GM23338 (cell line): ENCODE results near the gene TMEM106A. TPM values are rescaled to one million over a fixed set of nuclear protein-coding genes. Genes with fewer than 3 reads are reported as not detected.

Source experiments
- EZH2 ChIP-seq: fragments of 200-600 bp; sonication (generic); IDR thresholded peaks from one replicate; pipeline ENCODE4 v1.8.0; 2017; ENCODE audit warnings: antibody characterized with exemption, mild to moderate bottlenecking, low read depth; ENCODE audit not compliant: unreplicated experiment
- EZH2phosphoT487 ChIP-seq: fragments of 200-600 bp; sonication (generic); IDR thresholded peaks from one replicate; pipeline ENCODE4 v1.8.1; 2018; ENCODE audit warnings: antibody characterized with exemption; ENCODE audit not compliant: unreplicated experiment
- JUNB ChIP-seq: IDR thresholded peaks from one replicate; pipeline ENCODE4 v1.6.1; 2016; ENCODE audit warnings: antibody characterized with exemption; ENCODE audit not compliant: unreplicated experiment
- NANOG ChIP-seq: IDR thresholded peaks from 2 replicates; pipeline ENCODE4 v1.6.1; 2016; ENCODE audit warnings: antibody characterized with exemption, borderline replicate concordance
- POLR2AphosphoS5 ChIP-seq: IDR thresholded peaks from 2 replicates; pipeline ENCODE4 v1.6.1; 2016; ENCODE audit warnings: antibody characterized with exemption, low read depth
- ZNF331 ChIP-seq: fragments of 250-450 bp; sonication (Bioruptor Pico); IDR thresholded peaks from 2 replicates; pipeline ENCODE4 v1.5.0; 2020; ENCODE audit warnings: low read depth, mild to moderate bottlenecking, moderate library complexity
- polyA plus RNA-seq: library from polyadenylated mRNA; unstranded; fragments of >200 nt; fragmentation: Nextera tagmentation; extraction: Ambion mirVana; gene quantifications from 2 replicates; pipeline ENCODE4 v1.2.1, GENCODE V29; 2016
- total RNA-seq: library from RNA; depleted of rRNA; stranded (reverse); fragments of >200 nt; shearing (Covaris generic); gene quantifications from 2 replicates; pipeline ENCODE4 v1.2.3, GENCODE V29; 2014
- TF ChIP-seq, protein P1 (sequence below): fragments of 250-450 bp; sonication (Bioruptor Pico); IDR thresholded peaks from 2 replicates; pipeline ENCODE4 v1.5.0; 2020; ENCODE audit warnings: mild to moderate bottlenecking, moderate library complexity
- TF ChIP-seq, protein P2 (sequence below): IDR thresholded peaks from 2 replicates; pipeline ENCODE4 v1.6.1; 2016; ENCODE audit warnings: antibody characterized with exemption
- TF ChIP-seq, protein P3 (sequence below), 2 experiments: fragments of 200-600 bp in 1 of 2; sonication (generic) in 1 of 2; conservative IDR thresholded peaks; 2 replicates each; pipeline versions ENCODE4 v1.5.1 to v1.6.1; 2016 to 2017; ENCODE audit warnings: antibody characterized with exemption in 2 of 2, low read depth in 2 of 2, mild to moderate bottlenecking in 2 of 2, moderate library complexity in 1 of 2

Gene TMEM106A
- total and polyA plus RNA-seq, 2 experiments from 2014 or later = 1.1 to 1.5 TPM

DNA sequence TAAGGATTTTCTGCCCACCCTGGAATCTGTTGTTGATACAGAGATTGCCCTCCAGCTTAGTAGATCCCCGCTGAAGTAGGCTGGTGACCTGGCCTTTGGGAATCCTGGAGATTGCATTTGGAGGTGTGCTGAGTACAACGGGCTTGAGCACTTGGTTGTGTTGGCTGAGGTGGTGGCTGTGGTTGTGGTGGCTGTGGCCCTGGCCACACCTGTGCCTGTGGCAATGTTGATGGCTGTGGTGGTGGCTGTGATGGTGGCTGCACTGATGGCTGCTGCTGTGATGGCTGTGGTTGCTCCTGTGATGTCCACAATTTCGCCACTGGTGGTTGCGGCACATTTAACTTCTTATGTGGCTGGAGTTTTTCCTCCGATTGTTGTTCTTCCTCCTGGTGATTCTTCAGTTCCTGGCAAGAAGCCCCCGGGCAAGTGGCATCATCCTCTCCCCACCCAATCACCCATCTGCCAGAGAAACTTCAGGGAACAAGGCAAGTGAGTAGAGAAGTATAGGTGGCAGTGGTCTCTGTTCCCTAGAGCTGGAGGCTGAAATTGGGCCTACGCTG lies 12.6 kb downstream of the TMEM106A start (continued):
- TF ChIP-seq, protein P1, sequence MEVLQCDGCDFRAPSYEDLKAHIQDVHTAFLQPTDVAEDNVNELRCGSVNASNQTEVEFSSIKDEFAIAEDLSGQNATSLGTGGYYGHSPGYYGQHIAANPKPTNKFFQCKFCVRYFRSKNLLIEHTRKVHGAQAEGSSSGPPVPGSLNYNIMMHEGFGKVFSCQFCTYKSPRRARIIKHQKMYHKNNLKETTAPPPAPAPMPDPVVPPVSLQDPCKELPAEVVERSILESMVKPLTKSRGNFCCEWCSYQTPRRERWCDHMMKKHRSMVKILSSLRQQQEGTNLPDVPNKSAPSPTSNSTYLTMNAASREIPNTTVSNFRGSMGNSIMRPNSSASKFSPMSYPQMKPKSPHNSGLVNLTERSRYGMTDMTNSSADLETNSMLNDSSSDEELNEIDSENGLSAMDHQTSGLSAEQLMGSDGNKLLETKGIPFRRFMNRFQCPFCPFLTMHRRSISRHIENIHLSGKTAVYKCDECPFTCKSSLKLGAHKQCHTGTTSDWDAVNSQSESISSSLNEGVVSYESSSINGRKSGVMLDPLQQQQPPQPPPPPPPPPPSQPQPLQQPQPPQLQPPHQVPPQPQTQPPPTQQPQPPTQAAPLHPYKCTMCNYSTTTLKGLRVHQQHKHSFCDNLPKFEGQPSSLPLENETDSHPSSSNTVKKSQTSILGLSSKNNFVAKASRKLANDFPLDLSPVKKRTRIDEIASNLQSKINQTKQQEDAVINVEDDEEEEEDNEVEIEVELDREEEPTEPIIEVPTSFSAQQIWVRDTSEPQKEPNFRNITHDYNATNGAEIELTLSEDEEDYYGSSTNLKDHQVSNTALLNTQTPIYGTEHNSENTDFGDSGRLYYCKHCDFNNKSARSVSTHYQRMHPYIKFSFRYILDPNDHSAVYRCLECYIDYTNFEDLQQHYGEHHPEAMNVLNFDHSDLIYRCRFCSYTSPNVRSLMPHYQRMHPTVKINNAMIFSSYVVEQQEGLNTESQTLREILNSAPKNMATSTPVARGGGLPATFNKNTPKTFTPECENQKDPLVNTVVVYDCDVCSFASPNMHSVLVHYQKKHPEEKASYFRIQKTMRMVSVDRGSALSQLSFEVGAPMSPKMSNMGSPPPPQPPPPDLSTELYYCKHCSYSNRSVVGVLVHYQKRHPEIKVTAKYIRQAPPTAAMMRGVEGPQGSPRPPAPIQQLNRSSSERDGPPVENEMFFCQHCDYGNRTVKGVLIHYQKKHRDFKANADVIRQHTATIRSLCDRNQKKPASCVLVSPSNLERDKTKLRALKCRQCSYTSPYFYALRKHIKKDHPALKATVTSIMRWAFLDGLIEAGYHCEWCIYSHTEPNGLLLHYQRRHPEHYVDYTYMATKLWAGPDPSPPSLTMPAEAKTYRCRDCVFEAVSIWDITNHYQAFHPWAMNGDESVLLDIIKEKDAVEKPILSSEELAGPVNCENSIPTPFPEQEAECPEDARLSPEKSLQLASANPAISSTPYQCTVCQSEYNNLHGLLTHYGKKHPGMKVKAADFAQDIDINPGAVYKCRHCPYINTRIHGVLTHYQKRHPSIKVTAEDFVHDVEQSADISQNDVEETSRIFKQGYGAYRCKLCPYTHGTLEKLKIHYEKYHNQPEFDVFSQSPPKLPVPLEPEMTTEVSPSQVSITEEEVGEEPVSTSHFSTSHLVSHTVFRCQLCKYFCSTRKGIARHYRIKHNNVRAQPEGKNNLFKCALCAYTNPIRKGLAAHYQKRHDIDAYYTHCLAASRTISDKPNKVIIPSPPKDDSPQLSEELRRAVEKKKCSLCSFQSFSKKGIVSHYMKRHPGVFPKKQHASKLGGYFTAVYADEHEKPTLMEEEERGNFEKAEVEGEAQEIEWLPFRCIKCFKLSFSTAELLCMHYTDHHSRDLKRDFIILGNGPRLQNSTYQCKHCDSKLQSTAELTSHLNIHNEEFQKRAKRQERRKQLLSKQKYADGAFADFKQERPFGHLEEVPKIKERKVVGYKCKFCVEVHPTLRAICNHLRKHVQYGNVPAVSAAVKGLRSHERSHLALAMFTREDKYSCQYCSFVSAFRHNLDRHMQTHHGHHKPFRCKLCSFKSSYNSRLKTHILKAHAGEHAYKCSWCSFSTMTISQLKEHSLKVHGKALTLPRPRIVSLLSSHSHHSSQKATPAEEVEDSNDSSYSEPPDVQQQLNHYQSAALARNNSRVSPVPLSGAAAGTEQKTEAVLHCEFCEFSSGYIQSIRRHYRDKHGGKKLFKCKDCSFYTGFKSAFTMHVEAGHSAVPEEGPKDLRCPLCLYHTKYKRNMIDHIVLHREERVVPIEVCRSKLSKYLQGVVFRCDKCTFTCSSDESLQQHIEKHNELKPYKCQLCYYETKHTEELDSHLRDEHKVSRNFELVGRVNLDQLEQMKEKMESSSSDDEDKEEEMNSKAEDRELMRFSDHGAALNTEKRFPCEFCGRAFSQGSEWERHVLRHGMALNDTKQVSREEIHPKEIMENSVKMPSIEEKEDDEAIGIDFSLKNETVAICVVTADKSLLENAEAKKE (CRISPR knock-in tag) = no peak
- TF ChIP-seq, protein P2, sequence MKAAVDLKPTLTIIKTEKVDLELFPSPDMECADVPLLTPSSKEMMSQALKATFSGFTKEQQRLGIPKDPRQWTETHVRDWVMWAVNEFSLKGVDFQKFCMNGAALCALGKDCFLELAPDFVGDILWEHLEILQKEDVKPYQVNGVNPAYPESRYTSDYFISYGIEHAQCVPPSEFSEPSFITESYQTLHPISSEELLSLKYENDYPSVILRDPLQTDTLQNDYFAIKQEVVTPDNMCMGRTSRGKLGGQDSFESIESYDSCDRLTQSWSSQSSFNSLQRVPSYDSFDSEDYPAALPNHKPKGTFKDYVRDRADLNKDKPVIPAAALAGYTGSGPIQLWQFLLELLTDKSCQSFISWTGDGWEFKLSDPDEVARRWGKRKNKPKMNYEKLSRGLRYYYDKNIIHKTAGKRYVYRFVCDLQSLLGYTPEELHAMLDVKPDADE = no peak
- TF ChIP-seq POLR2AphosphoS5 (no peak), EZH2phosphoT487 (no peak), JUNB (no peak), NANOG (no peak), ZNF331 (CRISPR knock-in tag) (no peak), EZH2 (no peak)
- TF ChIP-seq, protein P3, sequence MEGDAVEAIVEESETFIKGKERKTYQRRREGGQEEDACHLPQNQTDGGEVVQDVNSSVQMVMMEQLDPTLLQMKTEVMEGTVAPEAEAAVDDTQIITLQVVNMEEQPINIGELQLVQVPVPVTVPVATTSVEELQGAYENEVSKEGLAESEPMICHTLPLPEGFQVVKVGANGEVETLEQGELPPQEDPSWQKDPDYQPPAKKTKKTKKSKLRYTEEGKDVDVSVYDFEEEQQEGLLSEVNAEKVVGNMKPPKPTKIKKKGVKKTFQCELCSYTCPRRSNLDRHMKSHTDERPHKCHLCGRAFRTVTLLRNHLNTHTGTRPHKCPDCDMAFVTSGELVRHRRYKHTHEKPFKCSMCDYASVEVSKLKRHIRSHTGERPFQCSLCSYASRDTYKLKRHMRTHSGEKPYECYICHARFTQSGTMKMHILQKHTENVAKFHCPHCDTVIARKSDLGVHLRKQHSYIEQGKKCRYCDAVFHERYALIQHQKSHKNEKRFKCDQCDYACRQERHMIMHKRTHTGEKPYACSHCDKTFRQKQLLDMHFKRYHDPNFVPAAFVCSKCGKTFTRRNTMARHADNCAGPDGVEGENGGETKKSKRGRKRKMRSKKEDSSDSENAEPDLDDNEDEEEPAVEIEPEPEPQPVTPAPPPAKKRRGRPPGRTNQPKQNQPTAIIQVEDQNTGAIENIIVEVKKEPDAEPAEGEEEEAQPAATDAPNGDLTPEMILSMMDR (conservative IDR thresholded peaks at IDR 0.05; ENCODE audit: low read depth in 2 of 2) = no peak
